MCF 10A (cell line): ENCODE data around the gene WNT3. TPM values are rescaled to one million over a fixed set of nuclear protein-coding genes. Genes with fewer than 3 reads are reported as not detected.

Experiments
- BruUV-seq: library from RNA; stranded (reverse); fragments of 400-500 nt; replicated peaks from 2 replicates; lab custom pipeline; 2021; lab: Mats Ljungman, UMichigan
- CTCF ChIA-PET: fragments of 300-600 bp; sonication (Branson Sonifier 250); formaldehyde crosslinking; extraction: SDS; loops from one replicate; lab custom pipeline; 2021; ENCODE audit warnings: antibody characterized with exemption, inconsistent platforms; lab: Yijun Ruan, JAX
- POLR2A ChIA-PET: fragments of 300-600, 350-650 bp; sonication (Branson Sonifier 250); formaldehyde crosslinking; extraction: SDS; loops from one replicate; lab custom pipeline; 2020; ENCODE audit warnings: antibody characterized with exemption, inconsistent platforms; lab: Yijun Ruan, JAX
- DNase-seq: peaks from one replicate; pipeline ENCODE4 v3.0.0-alpha.2; 2018; ENCODE audit not compliant: unreplicated experiment
- H3K27ac Mint-ChIP-seq: one replicate; pipeline ENCODE4 v1.8.0; 2022; ENCODE audit warnings: mild to moderate bottlenecking, low read depth, mixed read lengths; ENCODE audit not compliant: unreplicated experiment
- H3K27me3 Mint-ChIP-seq: one replicate; pipeline ENCODE4 v1.8.0; 2022; ENCODE audit warnings: mixed read lengths; ENCODE audit not compliant: insufficient read depth, unreplicated experiment
- H3K36me3 Mint-ChIP-seq: one replicate; pipeline ENCODE4 v1.8.0; 2022; ENCODE audit warnings: mild to moderate bottlenecking, moderate library complexity, mixed read lengths; ENCODE audit not compliant: insufficient read depth, unreplicated experiment
- H3K4me1 Mint-ChIP-seq: one replicate; pipeline ENCODE4 v1.8.0; 2022; ENCODE audit warnings: mixed read lengths; ENCODE audit not compliant: insufficient read depth, unreplicated experiment
- H3K4me3 Mint-ChIP-seq: one replicate; pipeline ENCODE4 v1.8.0; 2022; ENCODE audit warnings: mild to moderate bottlenecking, moderate library complexity, mixed read lengths; ENCODE audit not compliant: unreplicated experiment
- H3K9me3 Mint-ChIP-seq: one replicate; pipeline ENCODE4 v1.8.0; 2022; ENCODE audit warnings: mixed read lengths; ENCODE audit not compliant: unreplicated experiment
- CTCF ChIP-seq: fragments of 200-600 bp; IDR thresholded peaks from one replicate; pipeline ENCODE4 v1.8.0; 2022; ENCODE audit warnings: antibody characterized with exemption, mild to moderate bottlenecking; ENCODE audit not compliant: unreplicated experiment
- intact Hi-C: fragments of 100-400 bp; cut with micrococcal nuclease; formaldehyde crosslinking; loops from 2 replicates; pipeline ENCODE4 v1.14.1; 2022
- total RNA-seq: library from RNA; stranded (reverse); gene quantifications from 2 replicates; pipeline ENCODE4 v1.2.3, GENCODE V29; 2022

The WNT3 gene
- total RNA-seq, 1 experiment from 2014 or later = 2.4 TPM

GRCh38 chr17:46815474-46816353, 2.8 kb downstream of the WNT3 start:
- H3K4me3 Mint-ChIP-seq = no peak overlapping the region
- H3K27ac Mint-ChIP-seq = no peak overlapping the region
- intact Hi-C loops = no loop called here
- H3K36me3 Mint-ChIP-seq = peaks cover 6% of the 10 kb centered on the region
- no TSS peak for BruUV-seq
- no peaks in the 10 kb centered on the region for H3K9me3 Mint-ChIP-seq
- no peak for TF ChIP-seq CTCF
- peaks cover 21% of the 10 kb centered on the region for H3K27me3 Mint-ChIP-seq
- CTCF ChIA-PET = interaction anchor here (0.5 to 2.4 kb wide), 3 partner anchors 10 to 21 kb away, joined by 3 to 7 read pairs (median 3); no protein-coding TSS in a partner anchor
- DNase-seq = no peak
- POLR2A ChIA-PET = no interaction called here
- no peaks in the 10 kb centered on the region for H3K4me1 Mint-ChIP-seq

- Mint-ChIP-seq H3K36me3 (peaks cover 6% of the 10 kb centered on the region), H3K27me3 (peaks cover 21% of the 10 kb centered on the region), H3K27ac (no peak overlapping the region), H3K9me3 (no peaks in the 10 kb centered on the region), H3K4me3 (no peak overlapping the region), H3K4me1 (no peaks in the 10 kb centered on the region)
- intact Hi-C loops = no loop called here
- TF ChIP-seq CTCF = no peak
- CTCF ChIA-PET = interaction anchor here (2.4 kb wide), 1 partner anchor 21 kb away, joined by 7 read pairs; no protein-coding TSS in a partner anchor
- POLR2A ChIA-PET = no interaction called here
- BruUV-seq = no TSS peak
- DNase-seq = no peak
Observed at GRCh38 chr17:46814446-46814845, 4.0 kb downstream of the WNT3 start.

GRCh38 chr17:46813920-46814319, 4.6 kb downstream of the WNT3 start:
- peaks cover 21% of the 10 kb centered on the region for H3K27me3 Mint-ChIP-seq
- CTCF ChIA-PET = interaction anchor here (0.6 to 2.4 kb wide), 2 partner anchors 21 to 43 kb away, joined by 3 to 7 read pairs; no protein-coding TSS in a partner anchor

More at GRCh38 chr17:46813920-46814319, 4.6 kb downstream of the WNT3 start:
- no TSS peak for BruUV-seq
- no peaks in the 10 kb centered on the region for H3K9me3 Mint-ChIP-seq
- H3K36me3 Mint-ChIP-seq = peaks cover 6% of the 10 kb centered on the region
- TF ChIP-seq CTCF = no peak
- H3K27ac Mint-ChIP-seq = no peak overlapping the region
- H3K4me1 Mint-ChIP-seq = no peaks in the 10 kb centered on the region
- H3K4me3 Mint-ChIP-seq = no peak overlapping the region
- intact Hi-C loops = no loop called here
- POLR2A ChIA-PET = no interaction called here
- no peak for DNase-seq
